ENCODE results near the gene C1R. TPM values are rescaled to one million over a fixed set of nuclear protein-coding genes. Genes with fewer than 3 reads are reported as not detected.
A peak's percentile ranks its signal among the peaks of the same experiment; 100 is the strongest.

The C1R gene
- total RNA-seq, 1 donor from 2014 or later: 0.78 TPM

- peaks cover 25% of the 10 kb centered on the region for H3K4me1 Mint-ChIP-seq
- no peak for TF ChIP-seq CTCF (IDR thresholded peaks at IDR 0.05)
- DNase-seq: no peak
- peaks cover 37% of the 10 kb centered on the region for H3K36me3 Mint-ChIP-seq (ENCODE audit: low read depth)
- ChIA-PET POLR2A (no interaction called here), CTCF (no interaction called here)
- peak overlapping the region; percentile 25 for H3K27ac Mint-ChIP-seq
- H3K4me3 Mint-ChIP-seq: peak overlapping the region; percentile 52
- H3K27me3 Mint-ChIP-seq: no peaks in the 10 kb centered on the region
- intact Hi-C loops (cut with micrococcal nuclease): loop anchor here (5.0 kb wide), 1 partner anchor 254 kb away; the partner anchor contains the start of genes CDCA3 and USP5
- no peak for ATAC-seq (ENCODE audit: low read depth)
- H3K9me3 Mint-ChIP-seq: peaks cover 11% of the 10 kb centered on the region
These were observed 13.8 kb upstream of the C1R start for GRCh38 chr12:7106082-7106481.

DNA sequence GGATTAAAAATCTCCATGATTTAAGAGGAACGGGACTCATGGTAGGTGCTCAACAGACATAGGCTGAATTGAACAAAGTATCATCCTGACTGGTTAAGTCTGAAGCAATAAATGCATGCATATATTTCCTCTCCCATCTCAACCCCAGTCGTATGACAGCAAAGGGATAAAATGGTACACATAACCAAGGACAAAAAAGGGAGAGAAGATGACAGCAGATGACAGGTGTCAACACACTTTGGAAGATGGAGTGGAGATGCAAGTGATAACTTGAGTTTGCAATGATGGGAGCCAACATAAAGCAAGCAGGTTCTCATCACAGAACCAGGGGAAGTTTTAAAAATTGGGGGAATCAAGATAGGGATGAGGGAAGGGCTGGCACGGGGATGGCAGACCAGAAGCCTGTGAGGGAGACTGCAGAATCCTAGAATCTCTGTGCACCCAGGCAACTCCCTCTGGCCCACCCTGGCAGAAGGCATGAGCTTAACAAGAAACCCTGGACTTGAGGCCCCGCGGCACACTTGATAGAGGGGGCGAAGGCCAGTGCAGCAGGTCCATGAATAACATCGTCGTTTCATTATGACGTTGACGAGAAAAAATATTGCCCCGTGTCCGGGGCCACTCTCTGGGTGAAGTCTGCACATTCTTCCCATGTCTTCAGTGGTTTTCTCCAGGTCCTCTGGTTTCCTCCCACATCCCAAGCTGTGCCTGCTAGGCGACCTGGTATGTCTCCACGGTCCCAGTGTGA lies 11.8 kb upstream of the C1R start:
- Mint-ChIP-seq H3K4me1 (peaks cover 17% of the 10 kb centered on the region), H3K27me3 (no peaks in the 10 kb centered on the region), H3K4me3 (no peak overlapping the region), H3K27ac (no peak overlapping the region), H3K9me3 (peaks cover 11% of the 10 kb centered on the region), H3K36me3 (ENCODE audit: low read depth) (peaks cover 38% of the 10 kb centered on the region)
- CTCF ChIA-PET: no interaction called here
- no peak for ATAC-seq (ENCODE audit: low read depth)
- TF ChIP-seq CTCF (IDR thresholded peaks at IDR 0.05): no peak
- POLR2A ChIA-PET: no interaction called here
- intact Hi-C loops (cut with micrococcal nuclease): no loop called here
- no peak for DNase-seq

GRCh38 chr12:7102582-7102981 lies 10.3 kb upstream of the C1R start:
- peaks cover 11% of the 10 kb centered on the region for H3K9me3 Mint-ChIP-seq
- no peak overlapping the region for H3K27ac Mint-ChIP-seq
- peaks cover 38% of the 10 kb centered on the region for H3K36me3 Mint-ChIP-seq (ENCODE audit: low read depth)
- no peaks in the 10 kb centered on the region for H3K27me3 Mint-ChIP-seq
- ChIA-PET CTCF (interaction anchor here (1.2 to 2.0 kb wide), 2 partner anchors 9 to 10 kb away, joined by 4 to 7 read pairs; no protein-coding TSS in a partner anchor), POLR2A (interaction anchor here (0.6 kb wide), 1 partner anchor 226 kb away, joined by 3 read pairs; no protein-coding TSS in a partner anchor)
- no peak for TF ChIP-seq CTCF (IDR thresholded peaks at IDR 0.05)
- DNase-seq (no peak), ATAC-seq (ENCODE audit: low read depth) (no peak)
- H3K4me1 Mint-ChIP-seq: peaks cover 5% of the 10 kb centered on the region
- intact Hi-C loops (cut with micrococcal nuclease): no loop called here
- no peak overlapping the region for H3K4me3 Mint-ChIP-seq

DNA sequence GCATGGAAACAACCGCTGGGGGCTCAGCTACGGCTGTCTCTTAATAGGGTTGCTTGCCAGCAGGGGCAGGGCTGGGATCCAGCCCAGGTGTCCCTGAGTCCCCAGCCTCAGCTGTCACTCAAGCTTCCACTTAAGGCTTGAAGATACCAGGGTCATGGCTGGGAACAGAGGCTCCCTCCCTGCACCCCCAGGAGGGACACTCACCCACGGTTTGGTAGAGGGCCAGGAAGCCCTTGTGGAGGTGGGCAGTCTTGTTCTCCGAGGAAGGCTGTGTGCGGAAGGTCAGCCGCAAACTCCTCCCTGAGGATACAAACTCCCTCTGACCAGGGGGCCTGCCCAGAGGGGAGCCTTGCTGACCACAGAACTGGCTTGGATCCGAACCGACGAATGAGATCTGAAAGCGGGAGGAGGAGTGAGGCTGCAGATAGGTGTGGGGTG lies 9.5 kb upstream of the C1R start:
- intact Hi-C loops (cut with micrococcal nuclease): no loop called here
- no peak overlapping the region for H3K27ac Mint-ChIP-seq
- H3K27me3 Mint-ChIP-seq: no peaks in the 10 kb centered on the region
- H3K4me1 Mint-ChIP-seq: peaks cover under 1% of the 10 kb centered on the region
- ChIA-PET CTCF (interaction anchor here (2.0 kb wide), 1 partner anchor 11 kb away, joined by 7 read pairs; no protein-coding TSS in a partner anchor), POLR2A (interaction anchor here (0.6 kb wide), 1 partner anchor 225 kb away, joined by 3 read pairs; no protein-coding TSS in a partner anchor)
- H3K4me3 Mint-ChIP-seq: no peak overlapping the region
- H3K9me3 Mint-ChIP-seq: peaks cover 11% of the 10 kb centered on the region
- H3K36me3 Mint-ChIP-seq (ENCODE audit: low read depth): peaks cover 36% of the 10 kb centered on the region
- no peak for TF ChIP-seq CTCF (IDR thresholded peaks at IDR 0.05)
- ATAC-seq (ENCODE audit: low read depth): no peak
- no peak for DNase-seq

GRCh38 chr12:7101047-7101693 lies 8.9 kb upstream of the C1R start:
- intact Hi-C loops (cut with micrococcal nuclease): no loop called here
- ATAC-seq (ENCODE audit: low read depth) (no peak), DNase-seq (no peak)
- Mint-ChIP-seq H3K36me3 (ENCODE audit: low read depth) (peaks cover 31% of the 10 kb centered on the region), H3K9me3 (peaks cover 7% of the 10 kb centered on the region), H3K4me1 (no peaks in the 10 kb centered on the region), H3K4me3 (no peak overlapping the region), H3K27ac (no peak overlapping the region), H3K27me3 (no peaks in the 10 kb centered on the region)
- CTCF ChIA-PET: no interaction called here
- TF ChIP-seq CTCF (IDR thresholded peaks at IDR 0.05): no peak
- POLR2A ChIA-PET: no interaction called here

Measured in activated B cell treated with CpG ODN at 0.5 μM for 24 hours (primary cell).